NCI-H2196 (cell line): ENCODE data around the gene PLXNA2.
A peak's percentile ranks its signal among the peaks of the same experiment; 100 is the strongest.

ENCODE experiments used
- DNase-seq: peaks from one replicate; lab custom pipeline; 2025; ENCODE audit not compliant: unreplicated experiment; lab: John Stamatoyannopoulos, UW

Gene PLXNA2

DNA sequence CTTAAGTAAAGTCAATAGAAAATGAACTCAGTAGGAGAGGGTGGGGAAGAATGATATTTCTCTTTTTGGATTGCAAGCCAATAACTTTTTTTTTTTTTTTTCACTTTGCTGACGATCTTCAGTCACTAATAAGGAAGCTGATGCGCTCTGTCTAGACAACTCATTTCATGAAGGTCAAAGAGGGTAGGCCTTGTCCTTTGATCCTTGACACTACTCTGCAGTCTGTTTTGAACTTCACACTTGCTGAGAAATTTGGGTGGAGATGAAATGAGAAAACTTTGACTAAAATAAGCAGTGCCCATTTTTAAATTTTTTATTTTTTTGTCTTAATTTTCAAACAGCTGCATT, 20.9 kb upstream of the PLXNA2 start:
- no peak for DNase-seq

DNA sequence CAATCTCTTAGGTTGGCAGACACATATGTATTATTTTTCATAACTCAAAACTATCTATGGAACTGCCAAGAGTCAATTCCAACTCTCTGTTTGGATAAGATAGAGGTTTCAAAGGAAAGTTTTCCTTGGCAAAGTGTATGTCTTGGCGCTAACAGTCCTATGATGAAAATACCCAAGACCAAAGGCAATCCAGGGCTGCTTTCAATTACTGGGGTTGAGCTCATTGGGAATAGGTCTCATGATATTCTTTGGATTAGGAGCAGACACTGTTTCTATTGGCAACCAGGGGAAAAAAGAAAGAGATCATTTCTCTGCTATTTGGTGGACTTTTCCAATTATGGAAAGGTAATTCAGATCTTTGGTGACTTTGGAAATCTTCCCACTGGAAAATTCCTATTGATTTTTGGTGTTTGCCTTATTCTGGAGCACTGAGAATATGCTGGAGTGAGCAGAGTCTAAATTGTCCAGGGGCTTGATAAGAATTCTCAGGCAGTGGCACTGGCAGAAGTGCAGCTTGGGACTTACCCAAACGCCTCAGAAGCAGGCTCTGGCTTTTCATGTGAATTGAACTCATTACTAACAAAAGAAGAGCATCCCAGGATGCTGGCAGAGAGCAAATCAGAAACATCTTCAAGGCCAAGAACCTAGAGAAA, 20.4 kb upstream of the PLXNA2 start:
- DNase-seq = no peak

DNA sequence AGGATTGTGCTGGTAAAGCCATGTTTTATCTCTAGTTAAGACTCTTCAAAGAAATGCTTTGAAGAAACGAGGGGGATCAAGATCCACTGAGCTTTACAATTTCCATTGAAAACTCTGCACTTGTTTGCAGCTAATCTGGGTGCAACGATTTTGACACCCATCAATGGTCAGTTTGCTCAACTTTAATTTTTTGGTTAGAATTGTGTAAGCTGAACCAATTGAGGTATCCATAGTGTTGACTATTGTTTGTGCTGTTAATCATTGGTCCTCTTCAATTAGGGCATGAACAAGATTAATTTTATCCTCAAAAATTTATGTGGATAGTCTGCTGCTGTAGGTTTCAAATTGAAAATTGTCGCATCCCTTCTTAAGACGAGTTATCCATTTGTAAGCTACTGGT, 17.7 kb upstream of the PLXNA2 start:
- no peak for DNase-seq

DNA sequence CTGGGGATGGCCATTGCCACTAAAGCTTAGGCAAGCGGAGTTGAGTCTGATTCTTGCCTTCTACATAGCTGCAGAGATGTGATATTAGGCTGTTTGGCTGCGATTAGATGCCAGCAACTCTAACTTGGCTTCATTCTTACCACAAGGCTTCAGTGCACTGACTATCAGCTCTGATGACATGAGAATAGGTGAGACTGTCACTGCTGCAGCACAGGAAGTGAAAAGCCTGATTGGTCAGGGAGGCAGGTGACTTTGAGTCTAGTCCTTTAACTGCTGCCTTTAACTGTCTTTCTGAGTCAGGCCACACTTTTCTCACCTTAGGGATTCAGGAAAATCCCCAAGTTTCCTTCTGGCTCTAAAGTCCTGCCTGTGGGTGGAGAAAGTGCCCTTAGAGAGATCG, 14.1 kb upstream of the PLXNA2 start:
- DNase-seq = no peak

DNA sequence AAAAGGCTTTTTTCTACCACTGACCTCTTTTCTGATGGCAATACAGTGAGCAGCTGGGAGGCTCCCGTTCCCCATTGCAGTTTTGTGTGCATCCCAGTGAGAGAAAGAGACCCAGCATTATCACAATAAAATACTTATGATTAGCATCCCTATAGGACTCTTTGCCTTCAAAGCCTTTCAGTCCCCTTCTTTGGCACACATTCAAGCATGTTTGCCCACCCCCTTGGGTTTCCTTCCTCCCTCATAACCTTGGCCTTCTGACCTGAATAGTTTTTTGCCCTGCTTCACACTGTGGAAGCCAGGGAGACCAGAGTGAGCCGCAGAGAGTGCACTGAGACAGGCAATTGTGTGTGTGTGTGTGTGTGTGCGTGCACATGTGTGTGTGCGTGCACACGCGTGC, 13.2 kb upstream of the PLXNA2 start:
- no peak for DNase-seq

DNA sequence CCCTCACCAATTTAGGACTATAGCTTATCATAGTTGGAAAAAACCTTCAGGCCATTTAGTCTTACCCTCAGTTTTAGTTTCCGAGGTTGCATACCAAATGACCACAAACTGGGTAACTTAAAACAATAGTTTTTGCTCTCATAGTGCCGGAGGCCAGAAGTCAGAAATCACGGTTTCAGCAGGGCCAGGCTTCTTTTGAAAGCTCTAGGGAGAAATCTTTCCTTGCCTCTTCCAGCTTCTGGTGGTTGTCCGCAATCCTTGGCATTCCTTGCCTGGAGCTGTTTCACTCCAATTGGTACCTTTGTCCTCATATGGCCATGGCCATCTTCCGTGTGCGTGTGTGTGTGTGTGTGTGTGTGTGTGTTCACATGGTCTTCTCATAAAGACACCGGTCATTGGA, 12.4 kb upstream of the PLXNA2 start:
- no peak for DNase-seq

DNA sequence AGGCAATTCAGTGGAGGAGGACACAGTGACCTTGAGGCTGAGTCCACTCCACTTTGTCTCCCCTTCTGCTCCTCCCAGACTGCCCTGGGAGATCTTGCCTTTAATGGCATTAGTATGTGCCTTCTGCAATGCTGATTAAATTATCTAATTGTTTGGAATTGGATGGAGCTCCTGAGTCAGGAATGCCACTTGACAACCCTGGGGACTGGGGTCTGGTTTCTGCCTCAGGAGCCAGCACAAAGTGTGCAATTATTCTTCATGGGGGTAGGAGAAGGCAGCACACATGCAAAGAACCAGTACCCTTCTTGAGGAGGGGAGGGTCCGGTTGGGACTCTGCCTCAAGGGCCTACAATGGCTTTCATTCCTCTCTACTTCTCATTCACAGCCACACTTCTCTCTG, 11.9 kb upstream of the PLXNA2 start:
- no peak for DNase-seq

DNA sequence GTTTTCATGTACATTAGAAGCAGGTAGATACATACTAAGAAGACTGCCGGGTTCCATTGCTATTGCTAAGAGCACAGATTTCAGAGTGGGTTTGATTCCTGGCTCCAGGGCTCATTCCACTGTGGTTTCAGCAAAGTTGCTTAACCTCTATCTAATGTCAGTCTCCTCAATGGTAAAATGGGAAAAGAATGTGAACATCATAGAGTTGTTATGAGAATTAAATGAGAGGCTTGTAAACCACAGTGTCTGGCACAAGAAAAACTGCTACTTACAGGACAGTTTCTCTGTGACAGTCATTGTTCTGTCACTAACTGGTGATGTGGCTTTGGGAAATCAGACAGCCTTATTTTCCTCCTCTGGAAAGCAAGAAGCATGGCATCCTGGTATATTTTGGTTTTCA, 10.7 kb upstream of the PLXNA2 start:
- no peak for DNase-seq

DNA sequence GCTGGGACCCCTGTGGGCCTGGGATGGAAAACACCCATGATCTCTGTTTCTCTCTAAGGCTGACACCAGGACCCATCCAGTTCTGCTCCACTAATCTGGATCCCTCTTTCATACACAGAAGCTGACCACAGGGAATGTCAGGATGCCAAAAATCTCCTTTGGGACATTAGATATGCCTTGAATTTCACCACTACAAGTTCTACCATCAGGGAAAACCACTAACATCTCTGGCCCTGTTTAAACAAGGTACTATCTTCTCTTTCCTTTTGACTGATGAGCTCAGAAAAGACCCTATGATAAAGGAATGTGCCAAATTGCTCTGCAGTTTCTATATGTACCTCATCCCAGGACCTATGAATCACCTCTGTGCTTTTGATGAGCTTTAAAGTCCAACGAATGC, 10.2 kb upstream of the PLXNA2 start:
- no peak for DNase-seq

DNA sequence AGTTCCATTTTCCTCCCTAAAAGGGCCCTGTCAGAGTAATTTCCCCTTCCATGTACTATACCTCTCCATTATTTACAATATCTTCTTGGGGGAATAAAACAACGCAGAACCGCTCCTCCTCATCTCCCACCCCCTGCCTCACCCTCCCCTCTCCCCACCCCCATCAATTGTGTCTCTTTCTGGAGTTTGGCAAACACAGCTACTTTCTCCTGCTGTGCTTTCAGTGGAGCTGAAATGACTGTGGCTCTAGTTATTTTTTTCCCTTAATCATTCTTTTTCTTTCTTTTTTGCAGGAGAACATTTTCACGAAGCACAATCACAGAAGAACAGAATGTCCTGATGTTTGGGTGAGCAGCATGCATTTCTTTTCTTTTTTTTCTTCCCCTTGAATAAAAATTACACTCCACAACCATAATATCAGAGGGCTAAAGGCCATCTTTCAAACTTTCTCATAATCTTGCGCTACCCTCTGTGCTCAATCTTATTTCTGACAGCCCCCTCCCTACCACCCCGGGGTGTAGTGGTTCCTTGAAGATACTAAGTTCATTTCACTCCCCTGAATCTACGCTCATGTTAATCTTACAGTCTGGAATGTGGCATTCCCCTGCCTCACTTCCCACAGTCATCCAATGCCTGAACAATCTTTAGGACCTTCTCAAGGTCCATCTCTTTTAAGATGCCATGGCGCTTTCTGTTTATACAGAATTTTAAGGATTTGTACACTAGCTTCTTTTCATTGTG, 8.8 kb upstream of the PLXNA2 start:
- no peak for DNase-seq

DNA sequence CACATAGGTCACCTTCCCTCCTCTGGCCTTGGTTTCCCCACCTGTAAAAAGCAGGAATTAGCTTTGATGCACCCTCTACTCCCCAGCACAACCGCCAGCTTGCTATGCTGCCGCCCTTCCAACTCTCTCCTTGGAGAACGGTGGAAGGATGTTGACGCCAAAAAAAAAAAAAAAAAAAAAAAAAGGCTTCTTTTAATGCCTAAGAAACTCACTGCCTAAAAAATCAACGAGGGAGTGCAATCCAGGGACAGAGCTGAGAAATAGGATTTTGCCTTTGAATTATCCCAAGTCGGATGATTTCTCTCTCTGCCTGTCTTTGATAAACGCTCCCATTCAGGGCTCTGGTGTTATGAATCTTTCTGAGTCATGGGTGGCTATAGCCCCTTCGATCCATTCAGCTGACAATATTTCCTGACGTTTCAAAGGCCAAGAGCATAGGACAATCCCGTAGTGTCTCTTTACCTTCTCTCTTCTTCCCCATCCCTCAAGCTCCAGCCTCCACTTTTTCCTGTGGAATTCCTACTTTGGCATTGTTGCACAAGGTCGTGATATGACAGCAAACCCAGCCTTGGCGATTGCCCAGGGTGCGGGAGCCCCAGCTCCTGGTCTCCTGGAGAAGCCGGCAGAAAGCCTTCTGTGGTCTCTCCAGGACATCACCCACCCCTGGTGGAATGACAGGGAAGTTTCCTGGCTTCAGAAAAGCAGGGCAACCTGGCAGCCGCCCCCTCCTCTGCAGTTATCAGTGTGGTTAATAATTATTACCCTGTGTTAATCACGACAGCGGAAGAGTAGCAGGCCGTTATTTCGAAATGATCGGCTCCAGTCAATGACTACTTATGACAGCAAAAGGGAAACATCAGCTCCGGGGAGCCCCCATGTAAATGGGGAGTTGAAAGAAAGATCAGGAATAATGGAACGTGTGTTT, 8.0 kb upstream of the PLXNA2 start:
- no peak for DNase-seq

DNA sequence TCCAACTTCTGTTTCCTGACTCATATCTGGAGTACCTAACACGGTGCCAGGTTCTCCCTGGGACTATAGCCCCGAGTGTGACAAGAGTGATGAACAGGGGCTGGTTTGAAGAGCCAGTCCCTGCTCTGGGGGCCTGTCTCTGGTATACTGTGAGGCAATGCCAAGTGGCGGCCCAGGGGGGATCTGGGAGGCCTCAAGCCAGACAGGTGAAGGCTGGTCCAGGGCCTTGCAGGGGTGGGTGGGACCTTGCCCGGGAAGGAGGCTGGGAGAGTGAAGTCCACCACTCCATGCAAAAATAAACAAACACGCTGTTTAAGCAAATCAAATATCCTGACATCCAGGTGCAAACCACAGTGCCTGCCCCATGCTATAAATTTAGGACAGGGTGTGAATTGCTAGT, 6.8 kb upstream of the PLXNA2 start:
- DNase-seq = no peak

DNA sequence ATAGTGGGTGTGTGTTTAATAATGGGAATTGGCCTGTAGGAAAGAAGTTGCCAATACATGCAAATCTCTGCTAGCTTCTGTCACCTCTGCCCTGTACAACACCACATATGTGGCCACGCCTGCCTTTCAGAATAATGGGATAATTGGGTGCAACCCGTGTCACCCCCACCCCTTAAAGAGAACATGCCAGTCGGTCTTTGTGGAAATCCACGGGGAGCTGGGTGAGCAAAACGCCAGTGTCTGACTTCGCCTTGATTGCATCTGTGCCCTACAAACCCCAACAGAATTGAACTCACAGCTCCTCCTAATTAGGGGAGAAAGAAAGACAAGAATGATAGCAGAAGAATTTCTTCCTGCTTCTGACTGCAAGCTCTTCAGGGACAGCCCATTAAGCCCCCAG, 6.4 kb upstream of the PLXNA2 start:
- DNase-seq = no peak

DNA sequence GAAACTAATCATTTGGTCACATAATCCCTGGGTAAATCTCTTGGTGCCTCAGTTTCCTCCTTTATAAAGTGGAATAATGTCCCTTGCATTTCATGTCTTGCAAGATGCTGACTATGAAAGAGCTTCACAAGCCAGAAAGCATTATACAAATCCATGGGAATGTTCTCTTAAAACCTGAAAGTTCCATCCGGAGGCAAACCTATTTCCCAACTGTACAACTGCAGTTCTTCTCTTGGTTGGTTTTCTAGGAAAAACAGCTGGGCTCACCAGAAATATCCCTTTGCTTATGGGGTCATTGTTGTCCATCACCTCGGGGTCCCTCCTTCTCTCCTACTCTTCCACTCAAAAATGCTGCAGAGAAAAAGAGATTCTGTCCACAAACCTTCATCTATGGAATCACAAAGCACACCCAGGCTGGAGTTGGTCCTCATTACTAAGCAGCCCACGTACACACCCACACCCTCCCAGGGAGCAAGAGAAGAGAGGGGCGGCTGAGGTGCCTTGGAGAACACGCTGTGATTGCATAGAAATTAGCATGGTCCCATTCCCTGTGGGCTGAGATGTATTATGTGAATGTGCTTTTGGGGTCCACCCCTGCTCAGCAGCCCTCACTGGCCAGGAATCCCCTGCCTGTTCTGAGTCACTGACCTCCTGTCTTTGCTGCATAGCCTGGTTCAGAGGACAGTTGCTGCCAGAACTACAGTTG, 5.0 kb upstream of the PLXNA2 start:
- no peak for DNase-seq

DNA sequence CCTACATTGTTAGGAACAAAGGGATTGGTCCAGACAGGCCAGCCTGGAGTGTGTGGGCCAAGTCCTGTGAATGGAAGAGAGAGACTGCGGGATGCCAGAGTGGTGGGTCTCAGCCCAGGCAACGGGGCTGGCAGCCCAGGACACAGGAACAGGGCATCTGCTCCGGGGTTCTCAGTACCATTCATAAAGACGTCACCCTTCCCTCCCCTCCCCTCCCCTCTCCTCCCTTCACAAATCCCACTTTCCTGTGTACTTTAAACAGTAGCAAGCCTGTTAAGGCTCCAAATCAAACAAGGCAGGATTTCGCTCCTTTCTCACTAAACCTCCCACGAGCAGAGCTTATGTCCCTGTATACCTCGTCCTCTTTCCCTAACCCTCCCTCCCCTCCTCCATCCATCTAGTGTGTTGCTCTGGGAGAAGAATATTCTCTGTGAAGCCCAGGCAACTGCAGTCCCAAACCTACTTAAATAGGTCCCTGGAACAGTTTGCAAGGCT, 4.2 kb upstream of the PLXNA2 start:
- no peak for DNase-seq

DNA sequence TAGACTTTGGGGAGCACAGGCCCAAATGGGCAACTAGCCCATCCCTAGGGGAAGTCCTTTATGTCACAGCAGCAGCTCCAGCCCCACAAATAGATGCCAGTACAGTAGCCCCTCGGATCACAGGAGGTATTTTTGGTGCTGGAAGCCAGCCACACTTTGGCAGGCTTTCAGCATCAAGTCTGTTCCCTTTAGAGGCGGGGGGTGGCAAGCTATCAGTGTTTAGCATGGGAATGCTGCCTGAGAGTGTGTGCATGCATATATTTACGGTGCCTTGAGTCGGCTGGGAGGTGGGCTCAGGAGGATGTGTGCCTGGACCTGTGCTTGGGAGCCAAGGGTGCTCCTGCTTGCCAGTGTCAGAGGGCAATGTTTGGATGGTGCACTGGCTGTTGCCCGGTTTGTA, 3.5 kb upstream of the PLXNA2 start:
- no peak for DNase-seq

DNA sequence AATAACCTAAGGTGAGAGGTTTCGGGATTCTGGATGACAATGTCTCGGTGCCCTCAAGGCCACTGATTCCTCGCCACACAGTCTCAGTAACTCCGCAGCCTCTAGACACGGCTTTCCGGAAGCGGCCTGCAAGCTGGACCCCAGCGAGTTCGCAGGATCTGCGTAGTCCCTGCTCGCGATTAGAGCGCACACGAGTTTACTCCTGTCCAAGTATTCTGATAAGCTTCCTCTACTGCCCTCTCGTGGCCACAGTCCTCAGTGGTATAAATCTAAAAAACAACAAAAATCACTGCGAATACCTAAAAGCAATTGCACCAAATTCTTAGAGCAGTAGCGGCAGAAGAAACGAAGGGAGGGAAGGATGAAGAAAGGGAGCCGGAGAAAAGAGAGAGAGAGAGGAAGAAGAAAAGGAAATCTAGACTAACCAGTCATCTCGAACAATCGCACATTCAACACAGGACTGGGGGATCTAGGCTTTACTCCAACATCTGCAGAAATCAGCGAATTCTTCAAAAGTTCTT, 1.1 kb upstream of the PLXNA2 start:
- peak; percentile 94 for DNase-seq

DNA sequence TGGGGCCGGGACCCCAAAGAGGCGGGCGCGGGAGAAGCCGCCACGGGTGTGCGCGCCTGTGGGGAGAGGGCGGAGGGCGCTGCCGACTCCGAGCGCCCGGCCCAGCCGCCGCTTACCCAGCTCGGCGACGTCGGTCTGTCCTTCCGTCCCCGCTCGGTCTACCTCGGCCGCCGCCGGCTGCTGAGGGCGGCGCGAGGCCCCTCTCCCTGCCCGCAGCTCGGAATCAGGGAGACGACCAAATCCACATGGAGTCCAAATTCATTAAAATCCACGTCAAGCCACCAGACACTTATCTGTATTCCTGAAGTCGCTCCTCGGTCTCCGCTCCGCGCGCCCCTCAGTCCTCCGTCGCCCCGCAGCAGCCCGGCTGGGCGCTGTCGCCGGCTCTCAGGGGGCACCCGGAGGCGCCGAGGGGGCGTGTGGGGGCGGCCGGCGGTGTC, 637 bp downstream of the PLXNA2 start:
- DNase-seq = no peak

DNA sequence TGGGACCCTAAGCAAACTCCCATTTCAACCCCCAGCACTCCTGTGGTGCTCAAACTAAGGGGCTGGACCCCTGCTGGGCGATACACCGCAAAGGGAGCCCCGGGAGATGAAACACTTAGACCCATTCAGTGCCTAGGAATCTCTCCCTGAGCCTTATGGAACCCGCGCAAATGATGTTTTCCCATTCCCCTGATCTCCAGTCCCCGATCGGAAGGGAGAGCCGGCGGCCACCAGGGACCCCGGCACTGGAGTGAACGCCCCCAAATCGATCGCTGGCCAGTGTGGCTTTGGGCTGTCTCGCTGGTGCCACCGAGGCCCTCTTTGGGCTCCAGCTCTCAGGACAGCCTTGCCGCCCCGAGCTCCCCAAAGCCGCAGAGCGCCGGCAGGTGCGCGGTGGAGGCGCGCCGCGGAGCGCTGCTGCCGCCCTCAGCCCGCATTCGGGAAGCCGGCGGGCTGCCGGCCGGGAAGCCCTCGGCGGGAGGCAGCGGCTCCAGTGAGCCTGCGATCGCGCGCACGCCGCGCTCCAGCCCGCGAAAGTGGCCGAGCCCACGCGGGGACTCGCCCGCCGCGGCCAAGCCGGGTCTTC, 1.1 kb downstream of the PLXNA2 start:
- DNase-seq = peak; percentile 44

DNA sequence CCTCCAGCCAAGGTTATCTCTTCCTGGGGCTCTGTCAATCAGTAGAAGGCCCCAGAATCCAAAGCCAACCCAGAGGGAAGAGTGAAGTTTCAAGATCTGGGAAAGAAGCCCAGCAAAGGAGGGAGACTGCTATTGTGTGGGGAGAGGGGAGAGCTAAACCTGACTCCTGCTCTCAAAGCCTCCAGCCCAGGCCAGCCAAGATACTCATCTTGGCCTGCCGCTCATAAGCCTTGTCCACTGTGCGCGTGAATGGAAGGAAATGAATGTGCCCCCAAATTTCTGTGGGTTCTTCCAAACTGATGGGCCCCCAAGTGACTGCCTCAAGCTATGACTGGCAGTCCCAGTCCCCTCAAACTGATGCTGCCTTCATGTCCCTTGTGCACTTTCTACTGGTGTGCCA, 2.0 kb downstream of the PLXNA2 start:
- no peak for DNase-seq

DNA sequence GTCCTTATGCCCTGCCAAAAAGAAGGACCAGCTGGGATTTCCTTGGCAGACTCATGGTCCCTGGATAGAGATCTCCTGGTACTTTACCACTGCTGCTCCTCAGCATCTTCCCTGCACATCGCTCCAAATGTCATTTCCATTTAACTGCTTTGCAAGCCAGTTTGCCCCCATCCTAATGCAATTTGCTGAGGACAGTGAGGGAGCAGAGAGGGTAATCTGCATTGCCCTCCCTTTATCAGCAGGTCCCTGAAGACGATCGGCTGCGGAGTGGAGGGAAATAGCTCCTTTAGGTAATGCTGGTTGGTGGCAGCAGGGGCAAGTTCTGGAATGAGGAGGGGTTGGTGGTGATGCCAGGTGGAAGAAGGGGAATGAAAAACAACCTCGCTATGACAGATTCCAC, 2.7 kb downstream of the PLXNA2 start:
- no peak for DNase-seq
